NB4 (cell line): ENCODE measurements around the gene TRPT1.

Experiments used
- MYC ChIP-seq: IDR thresholded peaks from 2 replicates; pipeline ENCODE4 v1.6.1; 2011; ENCODE audit warnings: low read depth, low read length
- POLR2A ChIP-seq: IDR thresholded peaks from 2 replicates; pipeline ENCODE4 v1.6.1; 2011; ENCODE audit warnings: mild to moderate bottlenecking; ENCODE audit not compliant: insufficient read length; ENCODE audit errors: extremely low read depth
- TF ChIP-seq, protein P1 (sequence below): IDR thresholded peaks from one replicate; pipeline ENCODE4 v1.5.1; 2012; ENCODE audit warnings: low read depth, low read length
- TF ChIP-seq, protein P2 (sequence below): IDR thresholded peaks from 2 replicates; pipeline ENCODE4 v1.6.1; 2011; ENCODE audit warnings: low read depth, low read length

DNA sequence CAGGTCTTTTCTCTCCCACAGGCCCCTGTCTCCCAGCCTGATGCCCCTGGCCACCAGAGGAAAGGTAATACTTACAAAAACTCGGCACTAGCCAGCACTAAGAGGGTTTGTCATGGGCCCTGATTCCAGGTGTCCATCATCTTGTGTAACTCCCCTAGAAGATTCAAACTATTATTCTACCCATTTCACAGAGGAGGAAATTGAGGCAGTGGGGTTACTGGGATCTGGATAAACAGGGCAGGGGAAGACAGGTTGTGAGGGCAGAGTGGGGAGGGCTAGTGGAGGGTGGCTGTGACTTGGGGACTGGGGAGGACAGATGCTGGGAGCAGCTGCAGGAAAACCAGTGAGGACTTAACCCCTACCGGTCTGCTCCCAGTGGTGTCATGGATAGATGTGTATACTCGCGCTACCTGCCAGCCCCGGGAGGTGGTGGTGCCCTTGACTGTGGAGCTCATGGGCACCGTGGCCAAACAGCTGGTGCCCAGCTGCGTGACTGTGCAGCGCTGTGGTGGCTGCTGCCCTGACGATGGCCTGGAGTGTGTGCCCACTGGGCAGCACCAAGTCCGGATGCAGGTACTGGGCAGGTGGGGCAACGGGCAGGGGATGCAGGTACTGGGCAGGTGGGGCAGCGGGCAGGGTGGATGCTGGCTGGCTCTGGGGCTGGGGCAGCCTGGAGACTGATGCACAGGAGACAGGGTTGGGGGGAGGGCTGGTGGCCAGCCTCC is 9.6 kb upstream of the TRPT1 start:
- TF ChIP-seq POLR2A (no peak), MYC (no peak)
- TF ChIP-seq, protein P1, sequence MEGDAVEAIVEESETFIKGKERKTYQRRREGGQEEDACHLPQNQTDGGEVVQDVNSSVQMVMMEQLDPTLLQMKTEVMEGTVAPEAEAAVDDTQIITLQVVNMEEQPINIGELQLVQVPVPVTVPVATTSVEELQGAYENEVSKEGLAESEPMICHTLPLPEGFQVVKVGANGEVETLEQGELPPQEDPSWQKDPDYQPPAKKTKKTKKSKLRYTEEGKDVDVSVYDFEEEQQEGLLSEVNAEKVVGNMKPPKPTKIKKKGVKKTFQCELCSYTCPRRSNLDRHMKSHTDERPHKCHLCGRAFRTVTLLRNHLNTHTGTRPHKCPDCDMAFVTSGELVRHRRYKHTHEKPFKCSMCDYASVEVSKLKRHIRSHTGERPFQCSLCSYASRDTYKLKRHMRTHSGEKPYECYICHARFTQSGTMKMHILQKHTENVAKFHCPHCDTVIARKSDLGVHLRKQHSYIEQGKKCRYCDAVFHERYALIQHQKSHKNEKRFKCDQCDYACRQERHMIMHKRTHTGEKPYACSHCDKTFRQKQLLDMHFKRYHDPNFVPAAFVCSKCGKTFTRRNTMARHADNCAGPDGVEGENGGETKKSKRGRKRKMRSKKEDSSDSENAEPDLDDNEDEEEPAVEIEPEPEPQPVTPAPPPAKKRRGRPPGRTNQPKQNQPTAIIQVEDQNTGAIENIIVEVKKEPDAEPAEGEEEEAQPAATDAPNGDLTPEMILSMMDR = no peak
- TF ChIP-seq, protein P2, sequence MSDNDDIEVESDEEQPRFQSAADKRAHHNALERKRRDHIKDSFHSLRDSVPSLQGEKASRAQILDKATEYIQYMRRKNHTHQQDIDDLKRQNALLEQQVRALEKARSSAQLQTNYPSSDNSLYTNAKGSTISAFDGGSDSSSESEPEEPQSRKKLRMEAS = no peak
